Activated CD4-positive, CD25-positive, alpha-beta regulatory T cell treated with anti-CD3 and anti-CD28 coated beads, Interleukin-2, amount 50 U/mL, for 16 hours (primary cell): ENCODE results near the gene C11orf91.

Experiments used
- DNase-seq: peaks from one replicate; pipeline ENCODE4 v3.0.0-alpha.2; 2020; ENCODE audit warnings: low read depth, low spot score

Gene C11orf91

GRCh38 chr11:33649944-33650343, 50.7 kb downstream of the C11orf91 start:
- no peak for DNase-seq
